NCI-H187 (cell line): Measurements from ENCODE around the gene DRC1.

Source experiments
- DNase-seq, 2 experiments: peaks; one replicate each; lab custom pipeline; 2025; lab: John Stamatoyannopoulos, UW

The DRC1 gene

GRCh38 chr2:26493566-26493965, 91.8 kb downstream of the DRC1 start:
- DNase-seq = no peak

GRCh38 chr2:26494199-26494598, 92.5 kb downstream of the DRC1 start:
- DNase-seq = no peak

DNA sequence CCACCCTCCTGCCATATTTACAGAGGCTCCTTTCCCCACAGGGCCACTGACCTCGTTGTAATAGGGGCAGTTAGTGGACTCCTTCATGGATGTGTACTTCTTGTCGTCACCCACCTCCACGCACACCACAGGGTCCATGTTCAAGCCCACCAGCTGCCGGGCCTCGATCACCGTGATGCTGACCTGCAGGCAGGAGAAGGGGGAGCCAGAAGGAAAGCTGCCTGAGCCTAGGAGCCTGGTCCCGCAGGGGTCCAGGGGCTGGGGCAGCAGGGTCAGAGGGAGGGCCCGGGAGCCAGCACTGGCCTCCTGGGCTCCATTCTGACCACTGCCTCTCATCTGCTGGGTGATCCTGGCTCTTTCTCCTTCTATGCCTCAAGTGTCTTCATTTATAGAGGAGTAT, 93.2 kb downstream of the DRC1 start:
- DNase-seq = no peak

DNA sequence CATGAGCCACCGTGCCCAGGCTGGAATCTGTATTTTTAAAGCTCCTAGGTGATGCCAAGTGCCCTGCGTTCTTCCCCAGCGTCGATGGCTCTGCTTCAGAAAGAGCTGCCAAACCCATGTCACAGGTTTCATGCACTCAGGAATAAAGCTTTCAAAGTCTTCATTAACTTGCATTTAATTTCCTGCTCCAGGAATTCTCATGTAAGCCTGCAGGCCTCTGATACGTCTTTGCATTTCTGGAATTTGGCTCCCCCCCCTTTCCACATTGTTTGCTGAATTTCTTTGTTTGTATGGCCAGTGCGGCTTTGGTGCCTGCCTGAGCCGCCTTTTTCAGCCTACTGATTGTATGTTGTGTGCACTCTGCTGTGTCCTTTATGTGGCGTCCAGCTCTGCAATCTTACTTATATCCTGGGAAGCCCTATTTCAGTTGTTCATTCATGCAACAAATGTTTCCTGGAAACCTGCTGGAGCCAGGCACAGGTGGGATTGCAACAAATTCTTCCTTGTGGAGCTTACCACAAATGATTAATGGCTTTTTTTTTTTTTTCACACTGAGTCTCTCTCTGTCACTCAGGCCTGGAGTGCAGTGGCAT, 94.1 kb downstream of the DRC1 start:
- DNase-seq = peak in 1 of 2 experiments; percentile 22

GRCh38 chr2:26500406-26500805, 98.7 kb downstream of the DRC1 start:
- no peak for DNase-seq

GRCh38 chr2:26503231-26503880, 101.6 kb downstream of the DRC1 start:
- peak; percentile 87 to 96 for DNase-seq

DNA sequence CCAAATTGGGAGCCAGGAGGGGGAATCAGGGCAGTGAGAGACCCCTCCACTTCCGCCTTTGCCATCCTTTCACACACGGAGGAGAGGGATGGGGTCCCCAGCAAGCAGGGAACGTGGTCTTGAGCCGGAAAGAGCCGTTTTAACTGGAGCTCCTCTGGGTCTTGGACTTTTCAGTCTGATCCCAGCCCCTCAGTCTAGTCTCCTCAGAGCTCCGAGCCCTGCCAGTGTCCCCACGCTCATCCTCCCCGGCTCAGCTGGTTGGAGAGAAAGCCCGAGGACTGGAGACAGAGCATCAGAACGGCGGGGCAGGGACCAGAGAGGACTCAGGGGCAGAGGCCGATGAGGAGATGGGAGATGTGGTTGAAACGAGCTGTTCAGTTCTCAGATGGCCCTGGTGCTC, 102.3 kb downstream of the DRC1 start:
- DNase-seq = no peak

- DNase-seq = no peak
Measured at GRCh38 chr2:26506279-26506678, 104.6 kb downstream of the DRC1 start.
